GM23338 (cell line): ENCODE measurements around the gene ARHGAP10. TPM values are rescaled to one million over a fixed set of nuclear protein-coding genes. Genes with fewer than 3 reads are reported as not detected.

Experiments used
- ATAC-seq: fragments of 200-7000 bp; cut with Tn5 transposase; 3 replicates; pipeline ENCODE4 v1.9.1; 2020
- DNase-seq: peaks from one replicate; pipeline ENCODE4 v3.0.0-alpha.2; 2015; ENCODE audit warnings: low spot score
- H2AFZ ChIP-seq: fragments of 200-600 bp; sonication (generic); 2 replicates; pipeline ENCODE4 v1.8.0; 2016; ENCODE audit warnings: antibody characterized with exemption, mild to moderate bottlenecking, moderate library complexity
- H3F3A ChIP-seq: fragments of 200-600 bp; sonication (generic); replicated peaks from 2 replicates; pipeline ENCODE4 v1.8.0; 2017; ENCODE audit warnings: antibody characterized with exemption, mixed run types, low read depth
- H3K27ac ChIP-seq: fragments of 200-600 bp; sonication (generic); 2 replicates; pipeline ENCODE4 v1.6.1; 2016; ENCODE audit warnings: low read depth
- H3K27me3 ChIP-seq: fragments of 200-600 bp; sonication (generic); 2 replicates; pipeline ENCODE4 v1.8.0; 2016; ENCODE audit warnings: mild to moderate bottlenecking, mixed run types, moderate library complexity; ENCODE audit not compliant: insufficient read depth
- H3K36me3 ChIP-seq: fragments of 200-600 bp; sonication (generic); 2 replicates; pipeline ENCODE4 v1.8.0; 2016; ENCODE audit warnings: mild to moderate bottlenecking; ENCODE audit not compliant: insufficient read depth
- H3K4me1 ChIP-seq: fragments of 200-600 bp; sonication (generic); 2 replicates; pipeline ENCODE4 v1.8.0; 2016; ENCODE audit warnings: mild to moderate bottlenecking, moderate library complexity; ENCODE audit not compliant: insufficient read depth
- H3K4me2 ChIP-seq: fragments of 200-600 bp; sonication (generic); 2 replicates; pipeline ENCODE4 v1.7.1; 2017; ENCODE audit warnings: mixed run types
- H3K4me3 ChIP-seq: fragments of 200-600 bp; sonication (generic); 2 replicates; pipeline ENCODE4 v1.6.1; 2016; ENCODE audit warnings: mixed run types
- H3K79me2 ChIP-seq: fragments of 200-600 bp; sonication (generic); replicated peaks from 2 replicates; pipeline ENCODE4 v1.8.0; 2017; ENCODE audit warnings: mild to moderate bottlenecking; ENCODE audit not compliant: insufficient read depth
- H3K9me2 ChIP-seq: fragments of 200-600 bp; sonication (generic); 2 replicates; pipeline ENCODE4 v1.8.0; 2017; ENCODE audit not compliant: insufficient read depth
- H4K20me1 ChIP-seq: fragments of 200-600 bp; sonication (generic); replicated peaks from 2 replicates; pipeline ENCODE4 v1.8.0; 2017; ENCODE audit warnings: mild to moderate bottlenecking; ENCODE audit not compliant: insufficient read depth
- H3K27ac Mint-ChIP-seq: 2 replicates; pipeline ENCODE4 v1.8.0; 2020; ENCODE audit warnings: inconsistent platforms, mild to moderate bottlenecking, moderate library complexity, mixed read lengths
- H3K27me3 Mint-ChIP-seq: 3 replicates; pipeline ENCODE4 v1.8.0; 2022; ENCODE audit warnings: low read depth, mild to moderate bottlenecking, moderate library complexity, mixed read lengths, inconsistent platforms; ENCODE audit not compliant: insufficient read depth, poor library complexity
- H3K36me3 Mint-ChIP-seq: 3 replicates; pipeline ENCODE4 v1.8.0; 2021; ENCODE audit warnings: low read depth, mild to moderate bottlenecking, inconsistent platforms, moderate library complexity, mixed read lengths
- H3K4me1 Mint-ChIP-seq: 3 replicates; pipeline ENCODE4 v1.8.0; 2020; ENCODE audit warnings: mild to moderate bottlenecking, inconsistent platforms, mixed read lengths
- H3K4me3 Mint-ChIP-seq: 3 replicates; pipeline ENCODE4 v1.8.0; 2021; ENCODE audit warnings: moderate library complexity, mild to moderate bottlenecking, inconsistent platforms, mixed read lengths
- H3K9me3 Mint-ChIP-seq: 3 replicates; pipeline ENCODE4 v1.8.0; 2020; ENCODE audit warnings: moderate library complexity, mild to moderate bottlenecking, inconsistent platforms, mixed read lengths
- CREB1 ChIP-seq: fragments of 250-450 bp; sonication (Bioruptor Pico); IDR thresholded peaks from 2 replicates; pipeline ENCODE4 v1.5.0; 2020; ENCODE audit warnings: low read depth, mild to moderate bottlenecking, moderate library complexity
- CTCF ChIP-seq, 2 experiments: fragments of 200-600 bp in 1 of 2; sonication (generic) in 1 of 2; conservative IDR thresholded peaks; 2 replicates each; pipeline versions ENCODE4 v1.5.1 to v1.6.1; 2016 to 2017; ENCODE audit warnings: antibody characterized with exemption in 2 of 2, low read depth in 2 of 2, mild to moderate bottlenecking in 2 of 2, moderate library complexity in 1 of 2
- ETS1 ChIP-seq: IDR thresholded peaks from 2 replicates; pipeline ENCODE4 v1.6.1; 2016; ENCODE audit warnings: antibody characterized with exemption
- EZH2 ChIP-seq: fragments of 200-600 bp; sonication (generic); IDR thresholded peaks from one replicate; pipeline ENCODE4 v1.8.0; 2017; ENCODE audit warnings: antibody characterized with exemption, mild to moderate bottlenecking, low read depth; ENCODE audit not compliant: unreplicated experiment
- EZH2phosphoT487 ChIP-seq: fragments of 200-600 bp; sonication (generic); IDR thresholded peaks from one replicate; pipeline ENCODE4 v1.8.1; 2018; ENCODE audit warnings: antibody characterized with exemption; ENCODE audit not compliant: unreplicated experiment
- JUNB ChIP-seq: IDR thresholded peaks from one replicate; pipeline ENCODE4 v1.6.1; 2016; ENCODE audit warnings: antibody characterized with exemption; ENCODE audit not compliant: unreplicated experiment
- NANOG ChIP-seq: IDR thresholded peaks from 2 replicates; pipeline ENCODE4 v1.6.1; 2016; ENCODE audit warnings: antibody characterized with exemption, borderline replicate concordance
- POLR2AphosphoS5 ChIP-seq: IDR thresholded peaks from 2 replicates; pipeline ENCODE4 v1.6.1; 2016; ENCODE audit warnings: antibody characterized with exemption, low read depth
- REST ChIP-seq: IDR thresholded peaks from one replicate; pipeline ENCODE4 v1.6.1; 2018; ENCODE audit warnings: antibody characterized with exemption; ENCODE audit not compliant: unreplicated experiment
- STAT1 ChIP-seq: IDR thresholded peaks from one replicate; pipeline ENCODE4 v1.6.1; 2016; ENCODE audit warnings: antibody characterized with exemption; ENCODE audit not compliant: unreplicated experiment
- ZNF114 ChIP-seq: fragments of 250-450 bp; sonication (Bioruptor Pico); IDR thresholded peaks from 2 replicates; pipeline ENCODE4 v1.5.0; 2020; ENCODE audit warnings: mild to moderate bottlenecking, moderate library complexity
- ZNF331 ChIP-seq: fragments of 250-450 bp; sonication (Bioruptor Pico); IDR thresholded peaks from 2 replicates; pipeline ENCODE4 v1.5.0; 2020; ENCODE audit warnings: low read depth, mild to moderate bottlenecking, moderate library complexity
- ZNF462 ChIP-seq: fragments of 250-450 bp; sonication (Bioruptor Pico); IDR thresholded peaks from 2 replicates; pipeline ENCODE4 v1.5.0; 2020; ENCODE audit warnings: mild to moderate bottlenecking, moderate library complexity
- polyA plus RNA-seq: library from polyadenylated mRNA; unstranded; fragments of >200 nt; fragmentation: Nextera tagmentation; extraction: Ambion mirVana; gene quantifications from 2 replicates; pipeline ENCODE4 v1.2.1, GENCODE V29; 2016
- total RNA-seq: library from RNA; depleted of rRNA; stranded (reverse); fragments of >200 nt; shearing (Covaris generic); gene quantifications from 2 replicates; pipeline ENCODE4 v1.2.3, GENCODE V29; 2014

ARHGAP10 gene
- total and polyA plus RNA-seq, 2 experiments from 2014 or later = 5.1 to 6.3 TPM

DNA sequence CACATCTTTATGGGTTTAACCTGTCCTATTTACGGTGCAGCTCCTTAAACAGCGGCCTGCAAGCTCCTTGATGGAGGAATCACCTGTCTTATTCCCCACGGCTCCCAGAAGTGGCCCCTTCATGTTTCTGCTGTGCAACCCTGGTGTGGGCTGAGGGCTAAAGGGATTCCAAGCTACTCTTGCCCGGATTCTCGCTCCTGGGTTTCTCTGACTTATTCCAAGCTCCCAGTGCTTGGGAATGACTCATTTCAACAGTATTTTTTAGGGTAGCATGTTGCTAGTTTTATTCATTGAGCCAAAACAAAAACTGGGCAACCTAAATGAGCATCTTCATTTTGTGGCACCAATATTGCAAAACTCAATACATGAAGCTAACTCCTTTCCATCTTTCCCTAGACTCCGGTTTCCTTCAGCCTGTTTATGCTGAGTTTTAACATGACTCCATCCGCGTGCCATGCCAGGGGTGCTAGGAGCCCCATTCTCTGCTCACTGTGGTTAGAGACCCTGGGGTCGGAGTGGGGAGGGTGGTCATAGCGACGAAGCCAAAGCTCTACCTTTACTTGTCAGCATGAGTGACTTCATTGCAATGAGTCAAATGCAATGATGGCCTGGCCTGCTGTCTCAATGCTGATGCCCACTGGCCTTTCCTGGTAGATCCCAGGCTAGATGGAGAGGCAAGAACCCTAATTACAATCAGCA lies 360.6 kb downstream of the ARHGAP10 start:
- Histone ChIP-seq H3K36me3 (no peaks in the 10 kb centered on the region), H3K27ac (no peak overlapping the region), H3K4me3 (no peak overlapping the region), H4K20me1 (no peaks in the 10 kb centered on the region), H3K4me1 (no peaks in the 10 kb centered on the region), H3K79me2 (no peaks in the 10 kb centered on the region), H3K9me2 (no peaks in the 10 kb centered on the region), H2AFZ (no peak overlapping the region), H3F3A (no peaks in the 10 kb centered on the region), H3K27me3 (no peaks in the 10 kb centered on the region), H3K4me2 (no peak overlapping the region)
- Mint-ChIP-seq H3K4me1 (peaks cover 6% of the 10 kb centered on the region; the same call in 2 of the 3 replicates), H3K9me3 (no peaks in the 10 kb centered on the region), H3K36me3 (no peaks in the 10 kb centered on the region), H3K27me3 (peaks cover 3% of the 10 kb centered on the region), H3K27ac (no peak overlapping the region), H3K4me3 (no peak overlapping the region)
- ATAC-seq (no peak), DNase-seq (no peak)
- TF ChIP-seq POLR2AphosphoS5 (no peak), CTCF (conservative IDR thresholded peaks at IDR 0.05; ENCODE audit: low read depth in 2 of 2) (no peak), EZH2 (no peak), ZNF462 (CRISPR knock-in tag) (no peak), REST (no peak), ZNF114 (CRISPR knock-in tag) (no peak), CREB1 (CRISPR knock-in tag) (no peak), STAT1 (no peak), ETS1 (no peak), ZNF331 (CRISPR knock-in tag) (no peak), JUNB (no peak), EZH2phosphoT487 (no peak), NANOG (no peak)
